ENCODE results near the gene IFI27L1. TPM values are rescaled to one million over a fixed set of nuclear protein-coding genes. Genes with fewer than 3 reads are reported as not detected.

IFI27L1 gene
- total RNA-seq, 1 donor from 2014 or later: 13.9 TPM

DNA sequence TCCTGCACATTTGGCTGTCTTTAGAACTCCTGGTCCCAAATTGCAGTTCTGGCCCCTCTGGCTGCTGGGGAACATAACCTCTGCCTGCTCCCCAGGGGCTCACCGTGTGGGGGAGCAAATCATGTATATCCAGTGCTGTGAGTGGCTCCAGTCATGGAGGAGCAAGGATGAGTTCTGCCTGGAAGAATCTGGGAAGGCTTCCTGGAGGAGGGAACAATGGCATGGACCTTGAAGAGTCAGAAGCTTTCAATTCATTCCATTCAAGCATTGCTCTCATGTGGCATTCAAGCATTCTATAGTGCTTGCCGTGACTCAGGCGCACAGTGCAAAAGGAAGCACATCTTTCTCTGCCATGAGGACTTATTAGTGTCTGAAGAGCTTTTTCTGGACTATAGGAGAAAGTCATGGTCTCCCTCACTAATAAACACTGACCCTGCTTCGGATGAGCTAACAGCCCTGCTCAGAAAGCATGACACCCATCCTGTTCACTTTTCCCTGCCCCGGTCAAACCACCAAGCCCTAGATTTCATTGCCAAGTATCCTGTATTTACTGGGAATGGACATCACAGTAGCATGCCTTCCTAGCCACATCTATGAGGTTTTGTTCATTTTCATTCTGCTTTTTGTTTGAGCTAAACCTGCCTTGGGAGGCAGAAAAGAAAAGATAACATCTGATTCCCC, 32.9 kb downstream of the IFI27L1 start:
- DNase-seq (ENCODE audit: low read depth, low spot score): no peak

DNA sequence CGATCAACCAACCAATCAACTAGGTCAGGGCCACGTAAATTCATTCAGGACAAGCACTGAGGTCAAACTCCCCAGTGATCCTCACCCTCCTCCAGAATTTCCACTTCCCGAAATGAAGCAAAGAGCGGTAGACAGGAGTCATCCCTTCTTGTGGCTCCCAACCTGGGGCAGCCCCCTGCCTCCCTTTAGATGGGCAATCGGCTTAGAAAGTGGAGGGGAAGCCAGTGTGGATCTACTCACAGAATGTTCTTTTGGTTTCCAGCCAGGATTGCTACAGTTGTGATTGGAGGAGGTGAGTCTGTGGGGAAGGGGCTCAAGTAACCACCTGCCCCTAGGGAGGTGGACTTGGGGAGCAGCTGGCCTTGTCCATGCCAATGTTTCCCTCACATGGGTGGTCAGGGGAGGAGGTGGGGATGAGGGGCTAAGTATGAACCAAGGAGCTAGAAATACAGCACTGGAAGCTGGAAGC, 33.5 kb downstream of the IFI27L1 start:
- no peak for DNase-seq (ENCODE audit: low read depth, low spot score)

DNA sequence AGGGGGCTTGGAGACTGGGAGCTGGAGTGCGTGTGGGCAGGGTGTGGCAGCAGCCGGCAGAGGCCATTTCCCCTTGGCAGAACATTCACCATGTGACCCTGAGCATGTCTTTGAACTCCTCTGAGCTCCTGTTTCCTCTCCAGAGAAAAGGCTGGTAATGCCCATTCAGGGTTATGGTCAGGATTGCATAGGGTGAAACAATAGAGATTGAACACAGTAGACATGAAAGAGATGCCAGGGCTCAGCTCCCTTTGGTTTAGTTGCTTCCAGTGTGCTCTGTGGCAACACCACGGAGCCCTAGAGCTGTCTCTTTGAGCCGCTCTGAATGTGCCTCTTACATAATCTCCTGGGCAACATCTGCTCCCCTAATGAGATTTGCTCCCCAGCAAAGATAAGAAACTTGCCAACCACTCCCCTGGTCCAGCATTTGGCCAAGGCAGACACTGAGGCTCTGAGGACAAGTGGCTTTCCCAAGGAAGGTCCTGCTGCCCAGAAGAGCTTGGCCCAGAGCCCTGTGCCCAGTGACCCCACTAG, 34.0 kb downstream of the IFI27L1 start:
- DNase-seq (ENCODE audit: low read depth, low spot score): no peak

DNA sequence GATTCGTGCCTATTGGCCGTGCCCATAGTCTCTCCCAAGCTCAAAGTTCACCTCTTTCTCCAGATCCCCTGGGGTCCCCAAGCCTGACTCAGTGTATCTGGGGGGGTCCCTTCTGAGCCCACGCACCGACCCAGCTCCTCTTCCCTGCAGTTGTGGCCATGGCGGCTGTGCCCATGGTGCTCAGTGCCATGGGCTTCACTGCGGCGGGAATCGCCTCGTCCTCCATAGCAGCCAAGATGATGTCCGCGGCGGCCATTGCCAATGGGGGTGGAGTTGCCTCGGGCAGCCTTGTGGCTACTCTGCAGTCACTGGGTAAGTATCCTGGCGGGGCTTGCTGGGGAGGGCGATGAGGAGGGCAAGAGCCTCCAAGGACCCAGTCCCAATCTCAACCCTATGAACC, 34.5 kb downstream of the IFI27L1 start:
- no peak for DNase-seq (ENCODE audit: low read depth, low spot score)

DNA sequence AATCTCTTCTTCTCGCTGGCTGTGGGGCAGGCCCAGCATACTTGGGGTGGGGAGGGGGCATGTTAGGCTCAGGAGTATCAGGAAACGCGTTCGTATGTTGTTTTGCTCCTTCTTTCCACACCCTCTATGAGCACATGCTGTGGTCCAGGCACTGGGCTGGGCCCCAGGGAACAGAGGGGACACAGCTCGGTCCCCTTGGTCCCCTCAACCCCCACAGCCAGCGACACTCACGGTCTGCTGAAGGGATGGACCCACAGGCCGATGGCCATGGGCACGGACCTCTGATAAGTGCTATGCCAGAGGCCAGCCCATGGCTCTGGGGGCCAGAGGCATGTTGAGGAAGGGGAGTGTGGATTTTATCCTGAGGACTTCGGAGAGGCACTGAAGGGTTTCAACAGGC, 35.6 kb downstream of the IFI27L1 start:
- DNase-seq (ENCODE audit: low read depth, low spot score): no peak

DNA sequence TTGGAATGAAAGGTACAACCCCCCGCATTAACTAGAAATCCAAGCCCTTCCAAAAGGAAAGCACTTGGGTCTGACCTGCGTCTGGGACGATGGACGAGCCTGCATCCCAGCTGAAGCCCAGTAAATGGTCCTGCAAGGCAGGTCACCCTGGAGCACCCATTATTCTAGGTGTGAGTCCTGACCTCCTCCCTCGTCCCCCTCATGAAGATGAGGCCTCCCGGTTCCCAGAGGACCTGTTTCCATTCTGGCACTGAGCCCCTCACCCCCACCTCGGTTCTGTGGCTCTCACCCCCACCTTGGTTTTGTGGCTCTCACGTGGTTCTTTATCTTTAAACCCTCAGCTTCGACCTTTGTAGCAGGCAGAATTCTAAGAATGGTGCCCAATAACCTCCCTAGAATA, 36.7 kb downstream of the IFI27L1 start:
- no peak for DNase-seq (ENCODE audit: low read depth, low spot score)

DNA sequence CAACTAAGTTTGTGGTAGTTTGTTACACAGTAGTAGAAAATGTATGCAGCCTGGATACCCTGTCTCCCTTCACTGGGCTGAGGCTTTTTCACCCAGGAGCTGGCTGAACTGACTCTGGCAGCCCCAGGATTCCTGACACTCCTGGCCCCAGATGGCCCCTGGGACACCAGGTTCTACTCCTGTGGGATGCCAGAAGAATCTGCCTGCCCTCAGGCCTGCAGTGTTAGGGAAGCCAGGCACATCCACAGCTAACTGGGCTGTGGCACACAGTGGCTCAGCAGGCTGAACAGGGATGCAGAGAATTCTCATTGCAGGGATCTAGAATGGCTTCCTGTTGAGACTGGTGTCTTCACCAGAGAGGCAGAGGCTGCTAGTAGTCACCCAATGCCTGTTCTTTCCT, 38.0 kb downstream of the IFI27L1 start:
- no peak for DNase-seq (ENCODE audit: low read depth, low spot score)

DNA sequence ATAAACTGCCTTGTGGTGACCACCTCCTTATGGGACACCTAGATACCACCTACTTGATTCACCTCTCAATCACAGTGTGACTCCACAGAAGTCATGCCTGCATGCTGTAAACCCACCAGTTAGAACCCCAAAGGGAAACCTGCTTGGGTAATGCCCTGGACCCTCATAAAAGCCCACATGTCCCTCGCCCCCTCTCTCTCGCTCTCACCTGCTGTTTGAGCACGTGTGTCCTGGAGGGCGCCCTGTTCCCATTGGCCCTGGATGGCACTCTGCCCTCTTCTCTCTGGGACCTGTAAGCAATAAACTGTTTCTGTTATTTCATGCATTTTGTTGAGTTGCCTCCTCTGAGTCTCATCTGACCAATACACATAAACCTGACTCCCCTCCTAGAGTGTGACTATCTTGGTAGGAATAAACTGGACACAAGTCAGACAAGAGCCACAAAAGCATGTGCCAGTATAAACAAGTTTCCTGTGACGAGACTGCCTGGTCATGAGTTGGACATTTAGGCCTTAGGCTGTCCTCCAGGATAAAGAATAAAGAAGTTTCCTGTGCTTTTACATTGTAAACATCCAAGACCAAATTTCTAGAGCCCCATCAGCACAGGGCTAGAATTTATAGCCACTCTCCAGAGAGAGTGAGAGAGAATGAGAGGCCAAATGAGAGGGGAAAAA, 39.7 kb downstream of the IFI27L1 start:
- no peak for DNase-seq (ENCODE audit: low read depth, low spot score)

DNA sequence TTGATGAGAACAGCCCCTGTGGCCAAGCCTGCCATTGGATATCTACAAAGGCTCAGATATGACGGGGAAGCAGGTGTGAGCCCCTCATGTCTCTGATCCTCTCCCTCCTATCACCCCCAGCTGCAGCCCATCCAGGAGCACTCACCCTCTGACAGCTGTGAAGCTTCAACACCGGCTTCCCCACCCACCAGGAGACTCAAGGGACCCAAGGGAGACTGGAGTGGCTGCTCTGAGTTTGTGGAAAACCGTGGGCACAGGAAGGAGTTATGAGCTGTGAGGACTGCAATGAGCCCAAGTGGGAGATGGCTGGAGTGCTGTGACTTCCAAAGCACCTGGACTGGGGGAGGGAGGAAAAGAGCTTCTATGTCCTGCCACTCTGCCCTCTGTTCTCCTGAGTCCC, 40.4 kb downstream of the IFI27L1 start:
- DNase-seq (ENCODE audit: low read depth, low spot score): no peak

DNA sequence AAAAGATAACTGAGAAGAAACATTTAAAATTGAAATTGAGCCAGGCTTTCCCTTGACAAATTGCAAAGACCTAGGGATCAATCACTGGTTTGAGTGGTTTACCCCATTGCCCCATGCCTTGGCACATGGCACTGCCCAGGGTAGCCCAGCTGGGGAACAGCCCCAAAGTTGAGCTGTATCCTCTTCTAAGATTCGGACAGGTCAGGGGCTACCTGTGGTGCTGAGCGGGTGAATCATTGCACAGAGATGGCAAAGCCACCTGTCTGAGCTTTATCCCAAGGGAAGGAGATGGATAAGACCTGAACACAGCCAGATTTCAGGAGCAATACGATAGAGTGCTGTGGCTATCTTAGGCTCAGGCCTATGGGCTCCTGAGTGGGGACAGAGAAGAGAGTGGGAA, 41.3 kb downstream of the IFI27L1 start:
- no peak for DNase-seq (ENCODE audit: low read depth, low spot score)

DNA sequence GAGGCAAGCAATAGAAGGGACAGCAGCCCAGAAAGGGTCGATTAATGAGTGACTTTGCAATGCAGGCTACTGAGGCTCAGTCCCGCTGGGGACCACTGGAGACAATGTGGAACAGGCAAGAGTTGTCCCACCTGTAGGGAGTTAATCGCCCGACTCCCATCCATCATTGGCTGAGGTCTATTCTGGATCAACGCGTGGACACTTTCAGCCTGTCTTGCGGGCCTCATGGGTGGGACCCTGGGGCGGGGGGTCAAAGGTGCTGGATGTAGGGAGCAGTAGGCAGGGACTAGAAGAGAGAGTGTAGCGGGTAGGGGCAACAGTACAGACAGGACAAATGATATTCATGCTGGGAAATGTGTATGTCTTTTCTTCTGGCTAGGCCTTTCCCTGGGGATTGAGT, 42.2 kb downstream of the IFI27L1 start:
- no peak for DNase-seq (ENCODE audit: low read depth, low spot score)

DNA sequence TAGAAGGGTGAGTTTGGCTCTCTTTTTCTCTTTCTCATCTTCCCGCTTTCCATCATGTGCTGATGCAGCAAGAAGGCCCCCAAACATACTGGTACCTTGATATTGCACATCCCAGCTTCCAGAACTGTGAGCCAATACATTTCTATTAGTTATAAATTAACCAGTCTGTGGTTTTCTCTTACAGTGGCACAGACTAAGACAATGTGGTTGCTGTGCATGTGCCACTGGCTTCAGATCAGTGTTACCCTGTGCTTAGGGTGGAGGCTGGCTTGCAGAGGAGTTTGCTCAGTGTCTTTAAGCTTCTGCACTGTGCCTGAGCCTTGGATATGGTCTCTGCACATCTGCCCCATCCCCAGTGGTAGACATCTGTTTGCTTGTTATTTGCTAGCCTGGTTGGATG, 42.8 kb downstream of the IFI27L1 start:
- DNase-seq (ENCODE audit: low read depth, low spot score): no peak

DNA sequence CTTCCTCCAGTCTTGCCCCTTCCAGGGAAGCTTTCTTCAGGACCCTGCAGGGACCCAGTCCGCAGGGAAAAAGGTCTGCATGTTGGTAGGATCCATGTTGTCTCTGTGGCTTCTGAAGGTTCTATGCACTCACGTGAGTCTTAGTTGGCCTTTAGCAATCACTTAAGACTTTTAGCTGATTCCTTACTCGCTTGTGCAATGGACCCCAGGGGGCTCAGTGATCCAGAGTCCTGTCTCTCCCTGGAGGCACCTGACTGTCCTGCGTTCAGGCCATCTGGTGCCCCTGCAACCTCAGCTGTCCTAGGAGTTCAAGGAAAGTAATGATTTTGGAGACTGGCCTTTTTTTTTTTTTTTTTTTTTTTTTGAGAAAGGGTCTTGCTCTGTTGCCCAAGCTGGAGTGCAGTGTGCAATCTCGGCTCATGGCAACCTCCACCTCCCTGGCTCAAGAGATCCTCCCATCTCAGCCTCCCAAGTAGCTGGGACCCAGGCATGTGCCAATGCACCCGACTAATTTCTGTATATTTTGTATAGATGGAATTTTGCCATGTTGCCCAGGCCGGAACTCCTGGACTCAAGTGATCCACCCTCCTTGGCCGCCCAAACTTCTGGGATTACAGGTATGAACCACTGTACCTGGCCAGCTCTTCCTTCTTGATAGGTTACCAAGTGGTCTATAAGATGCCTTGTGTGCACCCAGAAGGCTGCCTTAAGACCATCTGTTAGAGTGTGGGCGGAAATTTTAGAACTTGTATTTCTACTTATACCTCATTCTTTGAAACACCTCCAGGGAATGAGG, 43.7 kb downstream of the IFI27L1 start:
- DNase-seq (ENCODE audit: low read depth, low spot score): no peak

DNA sequence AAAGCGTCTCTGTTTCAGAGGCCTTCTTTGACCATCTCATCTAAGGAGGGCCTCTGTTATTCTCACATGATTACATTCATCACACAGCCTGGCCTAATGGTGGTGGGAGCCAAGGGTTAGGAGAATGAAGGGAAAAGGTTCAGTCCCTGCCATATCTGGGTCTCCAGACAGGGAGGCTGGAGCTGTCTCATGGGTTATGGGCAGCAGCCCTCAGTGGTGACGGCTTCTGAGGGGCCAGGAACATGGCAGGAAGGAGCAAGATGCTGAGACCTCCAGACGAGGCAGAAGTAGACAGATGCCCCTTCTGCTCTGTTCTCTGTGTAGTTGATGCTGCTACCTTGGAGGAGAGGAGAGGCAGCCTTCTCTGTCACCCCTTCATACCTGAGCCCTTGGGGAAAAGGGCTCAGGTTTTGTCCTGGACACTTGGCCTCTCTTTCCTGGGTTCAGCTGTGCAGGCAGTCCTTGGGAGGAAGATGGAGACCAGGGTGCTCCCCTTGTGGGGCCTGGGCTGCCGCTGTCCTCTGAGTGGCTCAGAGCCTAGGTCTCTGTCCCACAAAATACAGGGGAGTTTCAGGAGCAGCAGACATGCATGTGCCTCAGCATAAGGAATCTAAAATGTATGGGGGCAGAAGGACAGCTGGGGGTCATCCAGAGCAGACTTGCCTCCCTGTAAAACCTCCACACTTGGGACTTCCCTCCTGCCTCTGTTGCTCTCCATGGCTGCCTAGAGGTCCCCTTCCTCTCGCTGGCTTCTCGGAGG, 44.7 kb downstream of the IFI27L1 start:
- DNase-seq (ENCODE audit: low read depth, low spot score): no peak

DNA sequence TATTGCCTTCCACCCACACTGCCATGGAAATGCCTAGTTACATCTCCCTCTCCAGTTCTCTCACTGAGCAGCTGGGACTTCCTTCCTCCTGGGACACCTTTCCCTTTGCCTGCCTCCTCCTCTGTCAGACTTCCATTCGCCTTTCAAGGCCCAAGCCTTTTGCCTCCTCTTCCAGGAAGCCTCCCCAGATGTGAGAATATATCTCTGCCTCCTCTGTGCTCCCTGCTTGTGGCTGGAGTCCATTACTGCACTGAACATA, 45.2 kb downstream of the IFI27L1 start:
- no peak for DNase-seq (ENCODE audit: low read depth, low spot score)

DNA sequence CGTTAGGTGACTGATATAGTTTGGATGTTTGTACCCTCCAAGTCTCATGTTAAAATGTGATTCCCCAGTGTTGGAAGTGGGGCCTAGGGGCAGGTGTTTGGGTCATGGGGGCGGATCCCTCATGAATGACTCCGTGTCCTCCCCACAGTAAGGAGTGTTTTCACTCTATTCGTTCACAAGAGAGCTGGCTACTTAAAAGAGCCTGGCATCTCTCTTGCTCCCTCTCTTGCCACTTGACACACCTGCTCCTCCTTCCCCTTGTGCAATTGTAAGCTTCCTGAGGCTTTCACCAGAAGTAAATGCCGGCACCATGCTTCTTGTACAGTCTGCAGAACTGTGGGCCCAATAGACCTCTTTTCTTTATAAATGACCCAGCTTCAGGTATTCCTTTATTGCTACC, 45.7 kb downstream of the IFI27L1 start:
- DNase-seq (ENCODE audit: low read depth, low spot score): no peak

DNA sequence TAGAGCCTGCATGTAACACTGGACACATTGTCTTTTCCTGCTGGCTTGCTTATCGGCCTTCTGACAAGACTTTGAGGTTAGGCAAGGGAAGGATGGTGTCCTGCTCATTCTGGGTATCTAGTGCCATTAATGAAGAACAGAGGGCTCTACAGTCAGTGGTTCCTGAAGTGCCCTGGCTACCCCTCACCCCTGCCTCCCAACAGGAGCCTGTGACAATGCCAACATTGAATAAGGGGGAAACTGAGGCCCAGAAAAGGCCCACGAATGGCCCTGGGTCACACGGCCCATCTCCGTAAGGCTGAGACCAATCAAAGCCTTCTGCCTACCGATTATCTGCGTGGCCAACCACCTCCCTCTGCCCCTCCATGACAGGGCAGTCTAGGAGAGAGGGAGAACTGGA, 46.2 kb downstream of the IFI27L1 start:
- DNase-seq (ENCODE audit: low read depth, low spot score): no peak

DNA sequence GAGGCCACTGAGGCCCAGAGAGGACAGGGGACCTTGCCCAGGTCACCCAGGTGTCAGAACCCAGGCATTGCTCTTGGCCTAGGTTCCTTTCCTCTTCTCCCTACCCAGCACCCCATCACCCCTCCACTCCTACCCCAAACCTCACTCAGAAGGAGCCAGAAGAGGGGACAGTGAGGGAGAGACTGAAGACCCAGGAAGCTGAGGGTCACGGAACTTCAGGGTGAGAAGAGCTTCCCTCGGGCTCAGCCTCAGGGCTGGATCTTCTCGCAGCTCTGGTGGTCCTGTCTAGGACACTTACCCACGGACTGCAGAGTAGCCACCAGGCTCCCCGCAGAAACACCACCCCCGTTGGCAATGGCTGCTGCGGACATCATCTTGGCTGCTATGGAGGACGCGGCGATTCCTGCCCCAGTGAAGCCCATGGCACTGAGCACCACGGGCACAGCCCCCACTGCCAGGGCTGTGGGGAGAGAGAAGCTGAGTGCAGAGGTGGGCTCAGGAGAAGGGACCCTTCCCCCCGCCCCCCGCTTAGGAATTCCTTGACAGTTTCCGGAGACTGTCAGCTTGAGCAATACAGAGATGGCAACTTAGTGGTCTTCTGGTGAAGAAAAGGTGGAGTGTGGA, 47.2 kb downstream of the IFI27L1 start:
- DNase-seq (ENCODE audit: low read depth, low spot score): no peak

DNA sequence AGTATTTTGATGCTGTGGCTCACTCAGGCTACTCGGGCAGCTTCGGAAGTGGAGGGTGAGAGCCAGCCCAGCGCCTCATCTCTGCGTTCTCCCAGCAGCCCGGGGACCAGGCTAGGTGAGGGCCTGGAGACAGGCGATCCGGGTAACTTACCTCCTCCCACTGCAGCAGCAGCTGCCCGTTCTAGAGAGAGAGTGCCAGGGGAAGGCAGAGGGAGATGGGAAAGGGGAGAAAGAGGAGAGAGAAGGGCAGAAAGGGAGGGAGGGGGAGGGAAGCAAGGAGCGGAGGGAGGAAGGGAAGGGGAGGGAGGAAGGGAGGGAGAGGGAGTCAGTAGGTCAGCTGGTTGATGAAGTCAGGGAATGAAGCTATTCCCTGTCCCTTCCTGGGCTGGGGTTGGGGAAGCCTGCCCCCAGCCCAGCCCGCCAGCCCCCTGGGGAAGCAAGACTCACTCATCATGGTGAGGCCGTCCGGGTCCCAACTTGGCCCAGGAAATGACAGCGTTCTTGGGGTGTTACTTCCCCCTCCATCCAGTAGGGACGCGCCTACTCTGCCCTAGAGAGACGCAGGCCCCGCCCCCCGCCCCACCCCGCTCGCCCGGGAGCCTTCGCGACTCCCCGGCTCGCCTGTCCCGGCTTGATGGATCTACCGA, 48.1 kb downstream of the IFI27L1 start, which contains the start of gene IFI27L2:
Gene IFI27L2 (minus strand): TSS at position 494 of the 647 bp plus-strand sequence. CDS start 40 bp downstream, at position 454.
- no peak for DNase-seq (ENCODE audit: low read depth, low spot score)

DNA sequence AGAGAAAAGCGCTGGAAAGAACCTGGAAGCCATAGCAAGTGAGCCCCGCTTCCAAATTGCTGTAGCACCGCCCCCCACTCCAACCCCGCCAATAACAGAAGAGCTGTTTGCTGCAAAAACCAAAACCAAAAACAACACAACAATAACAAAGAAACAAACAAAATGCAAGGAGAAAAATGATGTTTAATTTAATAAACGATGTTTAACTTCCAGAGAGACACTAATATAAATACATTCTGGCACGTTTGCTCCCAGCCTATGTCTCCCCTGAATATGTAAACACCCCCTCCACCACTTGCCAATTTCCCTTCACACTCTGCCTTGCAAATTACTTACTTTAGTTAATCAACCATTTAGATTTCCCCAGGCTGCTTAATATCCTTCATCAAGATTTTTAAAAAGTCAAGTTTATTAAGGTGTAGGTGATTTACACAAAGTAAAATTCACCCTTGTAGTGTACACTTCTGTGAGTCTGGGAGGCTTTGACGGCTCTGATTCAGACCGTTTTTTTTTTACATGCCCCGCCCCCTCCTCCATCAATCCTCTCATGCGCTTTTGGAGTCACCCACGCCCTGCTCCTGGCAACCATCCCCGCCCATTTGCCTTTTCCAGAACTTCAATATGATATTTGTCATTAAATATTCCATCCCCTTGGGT, 48.8 kb downstream of the IFI27L1 start:
- DNase-seq (ENCODE audit: low read depth, low spot score): no peak
